ENCODE data around the gene ZNF189.

DNA sequence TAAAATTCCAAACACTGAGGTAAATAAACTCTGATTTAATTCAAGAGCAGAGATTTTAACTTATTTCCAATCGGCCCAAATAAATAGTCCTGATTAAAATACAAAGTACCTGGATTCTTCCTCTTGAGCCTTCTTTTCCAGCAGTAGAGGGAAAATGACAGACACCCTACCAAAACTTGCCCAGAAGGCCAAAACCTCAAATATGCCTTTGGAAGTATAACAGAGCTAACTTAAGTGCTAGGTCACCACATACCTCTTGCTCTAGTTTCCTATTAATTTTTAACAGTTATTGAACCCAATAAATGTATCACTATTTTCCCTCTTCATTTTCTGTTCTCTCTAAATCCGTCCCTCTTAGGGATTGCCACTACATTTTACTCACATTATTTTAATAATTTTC lies 15.3 kb upstream of the ZNF189 start:
- TF ChIP-seq, protein P1, sequence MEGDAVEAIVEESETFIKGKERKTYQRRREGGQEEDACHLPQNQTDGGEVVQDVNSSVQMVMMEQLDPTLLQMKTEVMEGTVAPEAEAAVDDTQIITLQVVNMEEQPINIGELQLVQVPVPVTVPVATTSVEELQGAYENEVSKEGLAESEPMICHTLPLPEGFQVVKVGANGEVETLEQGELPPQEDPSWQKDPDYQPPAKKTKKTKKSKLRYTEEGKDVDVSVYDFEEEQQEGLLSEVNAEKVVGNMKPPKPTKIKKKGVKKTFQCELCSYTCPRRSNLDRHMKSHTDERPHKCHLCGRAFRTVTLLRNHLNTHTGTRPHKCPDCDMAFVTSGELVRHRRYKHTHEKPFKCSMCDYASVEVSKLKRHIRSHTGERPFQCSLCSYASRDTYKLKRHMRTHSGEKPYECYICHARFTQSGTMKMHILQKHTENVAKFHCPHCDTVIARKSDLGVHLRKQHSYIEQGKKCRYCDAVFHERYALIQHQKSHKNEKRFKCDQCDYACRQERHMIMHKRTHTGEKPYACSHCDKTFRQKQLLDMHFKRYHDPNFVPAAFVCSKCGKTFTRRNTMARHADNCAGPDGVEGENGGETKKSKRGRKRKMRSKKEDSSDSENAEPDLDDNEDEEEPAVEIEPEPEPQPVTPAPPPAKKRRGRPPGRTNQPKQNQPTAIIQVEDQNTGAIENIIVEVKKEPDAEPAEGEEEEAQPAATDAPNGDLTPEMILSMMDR (IDR thresholded peaks at IDR 0.05), result no peak
- TF ChIP-seq POLR2A (IDR thresholded peaks at IDR 0.05), result no peak

All from uterus (tissue), 2 donors.